Measurements from ENCODE around the gene CASZ1.

The CASZ1 gene

DNA sequence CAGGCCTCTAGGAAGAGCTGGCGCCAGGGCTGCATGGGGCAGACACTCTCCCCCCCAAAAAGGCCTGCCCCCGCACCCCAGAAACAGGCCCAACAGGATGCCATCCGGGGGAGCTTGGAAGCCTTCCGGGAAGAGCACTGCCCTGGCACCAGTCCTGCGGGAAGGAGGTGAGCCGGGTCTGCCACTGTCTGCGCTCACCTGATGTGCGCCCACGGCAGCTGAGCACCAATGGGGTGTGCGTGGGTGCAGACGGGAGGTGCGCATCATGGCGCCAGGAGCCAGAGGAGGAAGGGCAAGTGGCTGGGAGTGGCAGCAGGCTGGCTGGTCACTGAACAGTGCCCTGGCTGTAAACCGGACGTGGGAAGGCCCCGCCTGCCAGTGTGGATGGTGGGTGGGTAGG is 73.6 kb downstream of the CASZ1 start:
- DNase-seq: no peak

DNA sequence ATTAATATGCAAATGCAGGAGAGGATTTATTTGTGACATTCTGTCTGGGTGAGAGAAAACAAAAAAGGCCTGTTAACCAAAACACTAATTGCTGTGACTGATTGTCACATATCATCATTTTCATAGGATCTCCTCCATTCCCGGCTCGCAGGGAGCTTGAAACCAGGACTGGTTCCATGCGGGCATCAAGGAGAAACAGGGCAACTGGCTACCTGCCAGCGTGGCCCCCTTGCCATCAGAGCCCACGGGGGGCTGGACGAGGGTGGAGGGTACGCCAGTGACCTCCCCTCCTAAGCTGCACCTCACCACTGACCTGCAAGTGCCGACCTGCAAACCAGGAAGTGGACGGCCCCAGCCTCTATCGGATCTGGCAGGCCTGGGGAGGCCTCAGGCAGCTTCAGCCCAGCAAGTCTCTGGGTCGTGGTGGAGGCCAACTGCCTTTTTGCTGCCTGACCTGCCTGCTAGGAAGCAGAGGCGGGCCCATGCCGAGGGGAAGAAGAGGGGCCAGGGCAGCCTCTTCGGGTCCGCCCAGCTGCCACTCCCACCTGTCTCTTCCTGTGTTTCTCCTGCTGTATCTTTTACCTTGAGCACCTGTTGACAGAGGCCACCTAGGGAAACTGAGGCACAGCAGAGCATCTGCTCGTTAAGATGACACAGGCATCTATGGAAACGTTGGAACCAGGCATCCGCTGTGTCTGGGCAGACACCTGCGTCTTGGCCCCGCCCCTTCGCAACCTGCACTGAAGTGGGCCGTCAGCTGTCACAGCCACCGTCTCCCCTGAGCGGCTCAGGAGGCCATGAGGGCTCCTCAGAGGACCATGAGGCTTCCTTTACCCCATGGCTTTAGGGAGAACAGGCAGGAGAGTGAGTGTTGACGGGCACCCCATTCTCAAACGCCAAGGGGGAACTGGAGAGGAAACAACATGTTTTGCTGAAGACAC is 74.8 kb downstream of the CASZ1 start:
- no peak for DNase-seq

DNA sequence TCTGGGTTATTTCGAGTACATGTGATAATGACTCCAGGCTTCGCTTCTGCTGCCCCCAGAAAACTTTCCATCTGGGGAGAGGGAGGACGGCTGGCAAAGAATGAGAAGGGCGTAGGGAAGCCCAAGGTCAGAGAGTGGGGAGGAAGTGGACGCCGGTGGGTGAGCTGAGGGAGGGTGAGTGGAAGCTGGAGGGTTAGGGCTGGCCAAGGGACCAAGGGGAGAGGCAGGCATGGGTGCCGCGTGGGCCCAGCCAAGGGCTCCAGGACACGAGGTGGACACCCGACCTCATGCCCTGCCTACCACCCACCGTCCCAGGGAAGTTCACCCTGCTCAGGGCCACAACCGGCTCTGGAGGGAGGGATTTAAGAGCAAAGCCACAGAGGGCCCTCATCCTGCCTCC is 75.8 kb downstream of the CASZ1 start:
- DNase-seq: no peak

DNA sequence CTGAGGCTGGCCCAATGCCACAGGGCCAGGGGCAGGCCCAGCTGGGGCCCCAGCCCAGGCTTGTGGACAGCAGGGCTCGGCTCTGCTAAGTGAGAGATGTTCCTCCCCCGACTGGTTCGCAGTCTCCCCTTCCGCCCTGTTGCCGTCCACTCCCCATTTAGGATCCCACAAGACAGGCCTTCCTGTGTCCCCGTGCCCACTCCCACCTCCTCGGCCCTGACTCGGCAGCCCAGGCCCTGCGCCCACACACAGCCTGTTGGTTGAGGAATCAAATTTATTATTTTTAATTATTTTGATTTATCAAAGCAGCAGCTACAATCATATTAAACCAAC is 78.4 kb downstream of the CASZ1 start:
- no peak for DNase-seq

DNA sequence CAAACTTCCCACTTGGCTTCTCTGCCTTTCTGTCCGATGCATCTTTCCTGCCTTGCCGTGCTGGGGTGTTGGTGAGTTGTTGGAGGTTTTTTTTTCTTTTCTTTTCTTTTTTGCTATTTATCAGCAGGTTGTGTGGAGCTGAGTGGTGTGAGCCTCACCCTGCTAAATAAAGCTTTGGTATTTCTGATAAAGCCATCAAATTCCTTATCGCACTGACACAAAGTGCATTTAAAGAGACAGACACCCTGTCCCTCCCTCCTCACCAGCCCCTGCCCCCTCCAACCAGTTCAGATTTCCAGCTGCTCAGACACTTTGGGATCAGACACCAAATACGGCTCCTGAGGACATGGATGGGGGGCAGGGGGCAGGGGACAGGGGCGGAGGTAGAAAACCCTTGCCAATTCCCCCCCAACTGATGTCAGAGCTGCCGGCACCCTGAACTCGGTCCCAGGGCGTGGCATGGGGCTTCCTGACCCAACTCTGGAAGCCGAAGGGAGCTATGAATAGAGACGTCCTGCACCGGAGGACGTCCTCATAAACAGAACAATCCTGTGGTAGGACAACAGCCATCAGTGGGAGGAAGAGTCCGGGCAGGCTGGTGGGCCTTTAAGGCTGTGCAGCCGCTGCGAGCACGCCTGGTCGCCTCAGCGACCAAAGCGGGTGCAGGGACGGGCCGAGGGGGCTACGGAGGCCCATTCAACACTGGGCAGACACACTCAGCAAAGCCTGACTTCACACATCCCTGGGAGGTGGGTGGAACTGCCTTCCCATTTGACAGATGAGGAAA is 79.0 kb downstream of the CASZ1 start:
- no peak for DNase-seq

DNA sequence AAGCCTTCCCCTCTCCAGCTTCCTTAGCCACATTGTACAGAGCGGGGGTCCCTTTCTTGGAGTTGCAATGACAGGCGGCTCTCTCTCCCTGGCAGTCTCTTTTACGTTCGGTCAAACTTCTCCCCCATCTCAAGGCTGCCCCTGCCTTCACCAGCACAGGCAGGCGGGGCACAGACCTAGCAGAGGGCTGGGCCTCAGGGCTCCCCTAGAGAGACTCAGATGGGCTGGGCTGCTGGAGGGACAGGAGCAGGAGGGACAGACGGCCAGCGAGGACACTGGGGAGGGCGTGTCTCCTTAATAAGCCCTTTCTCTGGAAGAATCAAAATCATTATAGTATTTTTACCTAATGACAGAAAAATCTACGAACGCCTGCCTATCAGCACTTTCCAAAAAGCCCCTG is 79.6 kb downstream of the CASZ1 start:
- DNase-seq: no peak

DNA sequence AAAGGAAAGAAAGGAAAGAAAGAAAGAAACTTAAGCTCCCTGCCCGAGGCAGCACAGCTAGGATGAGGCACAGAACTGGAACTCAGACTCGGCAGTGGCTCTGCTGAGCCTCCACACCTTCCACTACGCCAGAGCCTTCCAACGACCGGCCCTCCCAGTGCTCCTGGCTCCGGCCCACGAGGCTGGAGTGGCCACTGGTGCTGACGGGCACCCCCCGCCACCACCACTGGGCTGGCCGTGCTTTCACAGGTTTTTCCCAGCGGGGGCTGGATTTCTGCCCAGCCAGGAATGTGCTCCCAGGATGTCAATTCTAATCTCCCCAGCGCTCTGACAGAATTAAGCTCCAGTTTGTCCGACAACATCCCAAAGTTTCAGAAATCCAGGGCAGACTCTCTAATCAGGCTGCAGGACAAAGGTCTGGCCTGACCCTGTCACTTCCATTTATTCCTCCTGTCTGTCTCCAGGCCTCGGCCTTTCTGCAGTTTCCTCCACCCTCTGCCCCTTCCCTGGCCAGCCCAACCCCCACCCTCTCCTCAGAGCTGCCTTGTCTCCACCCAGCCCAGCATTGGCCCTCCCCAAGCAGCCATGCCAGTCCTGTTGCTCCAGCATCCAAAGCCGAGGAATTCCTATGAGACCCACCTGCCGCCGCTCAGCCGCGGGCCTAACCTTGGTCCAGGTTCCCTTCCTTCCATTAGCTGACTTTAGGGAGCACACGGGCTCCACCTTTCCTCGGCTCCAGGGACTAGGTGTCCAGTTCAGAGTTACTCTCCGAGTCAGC is 81.9 kb downstream of the CASZ1 start:
- DNase-seq: no peak

DNA sequence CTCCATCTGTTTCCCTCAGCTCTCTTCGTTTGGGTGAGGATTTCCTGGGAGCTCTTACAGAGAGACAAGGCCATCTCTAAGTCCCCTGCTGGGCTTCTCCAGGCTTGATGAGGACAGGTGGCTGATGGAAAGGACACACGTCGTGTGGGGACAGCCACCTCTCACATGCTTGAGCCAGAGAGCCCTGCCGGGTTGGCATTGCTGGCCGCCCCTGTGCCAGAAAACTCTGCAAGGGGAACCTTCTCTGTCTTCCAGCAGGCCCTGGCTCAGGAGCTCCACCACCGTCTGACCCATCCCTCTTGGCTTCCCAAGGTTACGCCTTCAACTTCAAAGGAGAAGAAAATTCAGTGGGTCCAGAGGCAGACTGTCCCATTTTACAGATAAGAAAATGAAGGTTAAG is 82.8 kb downstream of the CASZ1 start:
- DNase-seq: no peak

DNA sequence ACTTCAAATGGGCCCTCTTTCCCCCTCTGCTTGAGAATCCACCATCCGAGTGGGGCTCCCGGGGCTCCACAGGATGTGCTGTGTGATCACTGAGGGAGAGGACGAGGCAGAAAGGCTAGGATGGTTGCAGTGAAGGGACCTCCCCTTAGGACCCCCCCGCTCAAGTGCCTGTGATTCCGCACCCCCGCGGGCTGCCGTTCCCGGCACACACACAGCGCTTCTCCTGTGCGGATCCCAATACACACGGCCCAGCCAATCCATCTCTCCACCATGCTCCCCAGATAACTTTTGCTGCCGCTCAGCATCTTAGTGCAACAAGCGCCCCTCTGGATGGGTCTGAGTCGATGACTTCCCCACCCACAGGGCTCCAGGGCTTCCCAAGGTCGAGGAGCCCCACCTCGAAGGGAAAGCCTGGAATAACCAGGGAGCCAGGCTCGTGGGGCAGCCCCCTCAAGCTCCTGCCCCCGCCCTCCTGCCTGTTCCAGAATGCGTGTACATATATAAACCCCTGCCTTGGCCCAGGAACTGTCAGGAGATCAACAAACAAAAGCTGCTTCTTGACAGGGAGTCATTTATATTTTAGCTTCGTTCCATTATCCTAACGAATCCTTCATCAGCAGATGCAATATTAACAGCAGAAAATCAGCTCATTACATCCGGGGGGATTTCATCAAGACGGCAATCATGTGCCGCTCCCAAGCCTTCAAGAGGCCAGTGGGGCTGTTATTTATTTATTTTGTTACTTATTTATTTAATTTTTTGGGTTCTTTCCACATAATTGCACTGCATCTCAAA is 83.7 kb downstream of the CASZ1 start:
- DNase-seq: no peak

DNA sequence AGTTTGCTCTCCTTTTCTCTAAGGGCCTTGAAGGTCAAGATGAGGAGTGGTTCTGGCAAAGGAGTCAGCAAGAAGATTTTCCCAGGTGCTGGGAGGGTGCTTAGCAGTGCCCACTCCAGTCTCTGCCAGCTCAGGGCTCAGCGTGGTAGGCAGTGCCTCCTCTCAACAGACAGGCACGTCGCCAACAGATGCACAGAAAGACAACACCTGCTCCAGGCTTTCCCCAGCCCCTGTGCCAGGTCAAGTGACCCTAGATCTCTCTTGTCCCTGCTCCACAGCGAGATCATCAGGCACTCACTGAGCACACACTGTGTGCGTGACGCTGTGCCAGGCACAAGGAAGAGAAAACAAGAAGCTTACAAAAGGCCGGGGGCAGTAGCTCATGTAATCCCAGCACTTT is 86.0 kb downstream of the CASZ1 start:
- no peak for DNase-seq

DNA sequence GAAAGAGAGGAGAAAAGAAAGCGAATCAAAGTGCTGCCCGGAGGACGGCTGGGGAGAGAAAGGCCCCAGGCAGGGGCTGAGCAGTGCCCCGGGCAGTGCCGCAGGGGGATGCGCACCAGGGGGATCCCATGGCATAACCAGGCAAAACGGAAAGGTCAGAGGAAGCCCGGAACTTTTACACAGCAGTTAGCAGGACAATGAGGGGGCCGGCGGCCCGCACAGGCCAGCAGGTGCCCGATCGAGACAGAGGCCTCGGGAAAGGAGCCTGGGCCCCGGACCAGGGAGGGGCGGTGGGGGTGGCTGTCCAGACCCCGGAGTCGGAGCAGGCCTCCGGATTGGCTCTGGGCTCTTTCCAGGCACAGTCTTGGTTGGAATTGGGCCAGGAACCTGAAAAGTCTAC is 86.8 kb downstream of the CASZ1 start:
- DNase-seq: no peak

DNA sequence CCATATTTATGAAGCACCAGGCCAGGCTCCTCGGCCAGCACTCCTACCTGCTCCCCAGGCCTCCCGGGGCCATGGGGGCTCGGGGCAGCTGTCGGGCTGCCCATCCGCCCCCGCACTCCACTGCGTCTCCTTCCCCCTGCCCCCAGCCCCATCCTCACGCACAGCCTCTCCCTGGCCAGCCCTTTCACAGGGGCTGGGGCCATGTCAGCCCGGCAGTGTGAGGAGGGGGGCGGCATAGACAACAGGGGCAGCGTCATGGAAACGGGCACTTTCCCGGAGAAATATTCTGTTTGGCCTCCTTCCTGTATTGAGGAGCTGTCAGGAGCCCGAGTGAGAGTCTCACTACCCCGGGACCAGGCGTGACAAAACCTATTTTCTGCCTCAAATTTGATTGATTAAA is 87.3 kb downstream of the CASZ1 start:
- no peak for DNase-seq

DNA sequence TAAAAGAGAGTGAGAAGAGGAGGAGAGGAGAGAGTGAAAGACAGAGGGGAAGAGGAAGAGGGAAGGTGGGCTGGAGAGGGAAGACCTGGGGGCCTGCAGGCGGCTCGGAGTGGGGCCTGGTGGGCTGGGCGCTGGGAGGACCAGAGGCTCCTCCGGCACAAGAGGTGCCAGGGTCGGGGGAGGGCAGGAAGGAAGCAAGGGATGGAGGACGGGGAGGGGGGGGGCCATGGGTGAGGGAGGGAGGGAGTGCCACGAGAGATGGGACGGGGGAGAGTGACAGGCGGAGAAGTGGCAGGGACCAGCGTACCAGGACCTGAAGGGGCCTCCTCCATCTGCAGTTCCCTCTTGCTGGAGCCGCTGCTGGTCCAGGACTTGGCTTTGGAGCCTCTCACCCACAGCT is 87.7 kb downstream of the CASZ1 start:
- no peak for DNase-seq

DNA sequence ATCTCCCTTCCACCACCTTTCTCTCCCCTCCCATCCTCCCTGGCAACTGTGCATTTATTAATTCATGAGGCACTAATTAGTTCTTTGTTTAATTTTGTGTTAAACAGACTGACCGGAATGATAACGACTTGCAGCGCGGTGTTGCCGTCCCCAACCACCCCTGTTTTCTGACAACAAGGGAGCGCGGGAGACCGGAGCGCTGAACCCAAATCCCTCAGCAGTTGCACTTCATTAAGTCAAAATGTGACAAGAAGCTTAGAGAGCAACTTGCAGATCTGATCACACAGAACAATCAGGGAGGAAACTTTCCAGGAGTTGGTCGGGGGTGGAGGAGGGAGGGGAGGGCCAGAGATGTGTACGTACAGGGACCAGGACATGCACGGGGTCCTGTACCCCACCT is 89.2 kb downstream of the CASZ1 start:
- no peak for DNase-seq

DNA sequence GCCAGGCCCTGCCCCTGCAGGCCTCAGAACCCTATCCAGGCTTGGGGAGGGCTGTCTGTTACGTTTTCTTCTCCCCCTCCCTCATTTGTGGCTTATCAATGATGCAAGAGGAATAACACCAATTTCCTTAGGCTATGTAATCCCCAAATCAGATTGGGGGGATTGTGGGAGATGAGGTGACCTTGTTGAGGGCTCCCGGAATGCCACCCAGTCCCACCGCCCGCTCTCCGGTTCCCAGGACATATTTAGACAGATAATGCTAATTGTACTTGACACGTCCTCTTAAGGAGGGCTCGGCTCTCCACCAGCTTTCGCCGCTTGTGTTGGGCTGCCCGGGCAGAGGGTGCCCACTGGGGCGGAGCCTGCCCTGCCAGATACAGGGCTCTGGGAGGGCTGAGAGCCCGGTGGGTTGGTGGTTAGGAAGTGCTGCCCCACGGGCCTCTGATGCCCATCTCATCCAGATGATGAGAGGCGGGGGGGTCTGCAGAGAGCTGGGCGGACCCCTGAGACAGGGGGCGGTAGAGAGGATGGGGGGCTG is 90.0 kb downstream of the CASZ1 start:
- DNase-seq: no peak

DNA sequence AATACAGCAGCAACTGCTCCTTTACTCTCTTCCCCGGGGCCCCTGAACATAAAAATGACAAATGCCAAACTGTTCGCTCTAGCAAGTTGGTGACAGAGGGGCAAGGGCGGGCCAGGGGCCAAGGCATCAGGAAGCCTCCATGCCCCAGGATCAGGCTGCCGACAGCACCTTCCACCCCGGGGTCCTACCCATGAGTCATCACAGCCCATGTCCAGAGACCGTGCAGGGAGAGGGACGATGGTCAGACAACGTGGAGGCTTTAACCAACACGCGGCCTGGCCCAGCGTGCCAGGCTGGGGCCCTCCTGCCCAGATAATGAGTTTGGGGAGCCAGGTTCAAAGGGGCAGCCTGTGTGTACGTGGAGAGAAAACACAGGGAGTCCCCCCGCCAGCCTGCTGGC is 90.5 kb downstream of the CASZ1 start:
- DNase-seq: no peak

DNA sequence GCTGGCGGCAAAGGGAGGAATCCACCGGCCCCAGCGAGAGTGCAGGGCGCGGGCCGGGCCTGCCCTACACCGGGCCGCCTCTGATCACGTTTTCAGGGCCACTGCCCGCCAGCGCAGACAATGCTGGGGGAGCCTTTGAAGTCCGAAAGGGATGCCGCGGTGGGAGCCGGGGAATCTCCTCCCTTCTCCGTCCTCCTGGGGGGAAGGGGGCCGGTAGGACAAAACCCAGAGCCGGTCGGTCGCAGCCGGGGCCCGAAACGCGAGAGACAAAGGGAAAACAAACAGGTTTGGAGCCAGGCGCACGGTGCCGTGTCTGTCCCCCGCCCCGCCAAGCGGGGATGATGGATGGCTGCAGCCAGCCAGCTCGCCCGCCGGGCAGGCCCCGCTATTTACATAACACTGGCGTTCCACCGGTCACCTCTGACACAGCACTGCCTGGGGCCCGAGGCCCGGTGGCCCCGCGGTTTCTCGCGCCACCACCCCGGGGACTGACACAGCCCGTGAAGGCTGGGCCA is 92.0 kb downstream of the CASZ1 start:
- DNase-seq: no peak

DNA sequence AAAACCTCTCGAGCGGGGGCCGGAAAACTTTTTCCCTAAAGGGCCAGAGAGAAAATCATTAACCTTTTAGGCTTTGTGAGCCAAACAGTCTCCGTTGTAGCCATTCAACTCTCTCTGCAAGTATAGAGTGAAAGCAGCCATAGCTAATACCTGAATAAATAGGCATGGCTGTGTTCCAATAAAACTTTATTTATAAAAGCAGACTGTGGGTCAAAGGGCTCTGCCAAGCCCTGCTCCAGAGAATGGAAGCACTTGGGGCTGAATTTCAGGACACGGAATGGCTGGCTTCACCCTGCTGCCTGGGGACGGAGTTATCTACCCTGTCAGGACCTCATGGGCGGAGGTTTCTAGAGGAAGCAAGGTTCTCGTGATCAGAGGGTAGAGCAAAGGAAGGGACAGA is 92.7 kb downstream of the CASZ1 start:
- DNase-seq: no peak

DNA sequence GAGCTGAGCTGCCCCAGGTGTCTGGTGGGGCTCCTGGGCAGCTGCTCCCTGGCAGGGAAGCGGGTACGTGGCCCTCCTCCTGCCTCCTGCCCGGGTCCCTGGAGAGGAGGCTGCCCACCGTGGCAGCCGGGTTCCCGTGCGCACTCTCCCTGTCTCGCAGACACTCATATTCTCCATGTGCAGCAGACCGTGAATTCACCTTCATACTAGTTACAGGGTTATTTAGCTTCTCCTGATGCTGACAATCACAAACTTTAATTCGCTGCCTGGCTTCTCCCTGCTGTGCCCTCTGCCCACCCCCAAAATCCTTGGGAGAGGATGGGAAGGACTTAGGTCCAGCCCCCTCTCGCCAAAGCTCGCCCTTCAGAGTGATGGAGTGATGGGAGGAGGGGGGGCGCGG is 95.3 kb downstream of the CASZ1 start:
- DNase-seq: no peak

DNA sequence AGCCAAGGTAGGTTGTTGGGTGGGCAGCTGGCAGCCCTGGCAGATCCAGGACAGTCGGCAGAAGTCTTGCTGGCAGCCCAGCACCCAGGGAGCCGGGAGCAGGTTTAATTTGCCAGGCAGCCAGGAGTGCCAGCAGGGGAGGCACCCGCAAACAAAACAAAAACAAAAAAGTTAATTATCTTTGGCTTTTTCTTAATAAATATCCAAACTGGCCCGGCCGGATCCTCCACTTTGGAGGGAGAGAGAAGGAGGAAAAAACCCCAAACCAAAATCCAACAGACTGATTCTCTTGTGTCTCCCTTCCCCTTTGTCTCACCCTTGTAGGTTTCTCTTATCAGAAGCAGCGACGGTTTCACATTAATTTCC is 97.0 kb downstream of the CASZ1 start:
- no peak for DNase-seq

DNA sequence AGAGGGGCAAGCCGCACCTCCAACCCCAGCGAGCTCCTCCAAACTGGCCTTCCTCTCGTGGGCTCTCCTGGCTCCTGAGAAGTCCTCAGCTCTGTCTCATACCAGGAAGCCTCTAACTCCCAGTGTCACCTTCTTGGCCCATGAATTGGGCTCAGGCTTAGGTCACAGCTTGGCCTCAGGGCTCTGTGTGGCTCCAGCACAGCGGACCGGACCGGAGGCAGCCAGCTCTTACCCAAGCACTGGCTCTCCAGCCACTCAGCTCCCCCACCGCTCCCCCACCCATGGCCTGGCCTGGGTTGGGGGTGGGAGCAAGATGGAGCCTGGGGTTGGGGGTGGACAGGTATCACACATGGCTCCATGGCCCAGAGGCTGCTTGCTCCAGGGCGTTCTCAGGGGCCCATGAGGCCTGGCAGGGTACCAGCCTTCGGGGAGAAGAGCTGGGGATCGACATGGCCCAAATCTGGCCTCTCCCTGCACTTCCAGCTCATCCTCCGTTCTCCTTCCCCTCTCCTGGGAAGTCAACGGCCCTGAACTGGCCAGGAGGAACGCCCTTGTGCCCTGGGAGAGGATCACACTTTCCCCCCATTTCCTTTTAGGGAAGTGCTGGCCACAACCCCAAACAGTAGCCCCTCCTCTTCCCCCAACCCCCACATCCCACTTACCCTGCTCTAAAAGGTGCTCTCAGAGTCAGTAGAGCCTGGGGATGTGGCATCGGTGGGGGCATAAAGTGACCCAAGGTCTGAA is 97.5 kb downstream of the CASZ1 start:
- DNase-seq: no peak
